ENCODE data around the gene GLP1R.

GLP1R gene

GRCh38 chr6:39058471-39059147 is 10.0 kb downstream of the GLP1R start:
- H3K4me2 ChIP-seq (ENCODE audit: low read depth, low read length, poor library complexity, severe bottlenecking), result no peak overlapping the region
- no peak for TF ChIP-seq CTCF (IDR thresholded peaks at IDR 0.05; ENCODE audit: insufficient read depth, low read length, poor library complexity, severe bottlenecking)
- TF ChIP-seq EZH2phosphoT487 (conservative IDR thresholded peaks at IDR 0.05; ENCODE audit: low read length), result no peak
- no peaks in the 10 kb centered on the region for H3K36me3 ChIP-seq (ENCODE audit: low read length)
- H3K4me3 ChIP-seq (ENCODE audit: insufficient read depth, low read length, poor library complexity, severe bottlenecking), result no peak overlapping the region
- H2AFZ ChIP-seq (ENCODE audit: low read depth, low read length, severe bottlenecking), result no peak overlapping the region
- no peak overlapping the region for H3K9ac ChIP-seq (ENCODE audit: low read length)
- H3K9me3 ChIP-seq (ENCODE audit: insufficient read depth, low read length), result no peaks in the 10 kb centered on the region
- H3K27ac ChIP-seq (ENCODE audit: low read depth, low read length), result no peak overlapping the region
- H3K79me2 ChIP-seq (ENCODE audit: insufficient read depth, low read length), result no peaks in the 10 kb centered on the region
- no peaks in the 10 kb centered on the region for H3K9me2 ChIP-seq (replicated peaks; ENCODE audit: insufficient read depth, low read length)
- no peaks in the 10 kb centered on the region for H3K27me3 ChIP-seq (ENCODE audit: low read length)
- no peaks in the 10 kb centered on the region for H3F3A ChIP-seq (ENCODE audit: insufficient read depth)
- H4K20me1 ChIP-seq (ENCODE audit: low read depth, low read length), result no peaks in the 10 kb centered on the region

- H3K27ac ChIP-seq (ENCODE audit: low read depth, low read length), result no peak overlapping the region
- H3F3A ChIP-seq (ENCODE audit: insufficient read depth), result no peaks in the 10 kb centered on the region
- H3K4me3 ChIP-seq (ENCODE audit: insufficient read depth, low read length, poor library complexity, severe bottlenecking), result no peak overlapping the region
- H3K9me2 ChIP-seq (replicated peaks; ENCODE audit: insufficient read depth, low read length), result no peaks in the 10 kb centered on the region
- no peak overlapping the region for H3K4me2 ChIP-seq (ENCODE audit: low read depth, low read length, poor library complexity, severe bottlenecking)
- no peaks in the 10 kb centered on the region for H3K9me3 ChIP-seq (ENCODE audit: insufficient read depth, low read length)
- H3K79me2 ChIP-seq (ENCODE audit: insufficient read depth, low read length), result no peaks in the 10 kb centered on the region
- no peaks in the 10 kb centered on the region for H3K27me3 ChIP-seq (ENCODE audit: low read length)
- H4K20me1 ChIP-seq (ENCODE audit: low read depth, low read length), result no peaks in the 10 kb centered on the region
- no peak overlapping the region for H2AFZ ChIP-seq (ENCODE audit: low read depth, low read length, severe bottlenecking)
- no peak overlapping the region for H3K9ac ChIP-seq (ENCODE audit: low read length)
- TF ChIP-seq EZH2phosphoT487 (conservative IDR thresholded peaks at IDR 0.05; ENCODE audit: low read length) (no peak), CTCF (IDR thresholded peaks at IDR 0.05; ENCODE audit: insufficient read depth, low read length, poor library complexity, severe bottlenecking) (no peak)
- no peaks in the 10 kb centered on the region for H3K36me3 ChIP-seq (ENCODE audit: low read length)
These were observed 11.1 kb downstream of the GLP1R start for GRCh38 chr6:39059496-39060310.

GRCh38 chr6:39060467-39061160 is 12.0 kb downstream of the GLP1R start:
- no peak overlapping the region for H2AFZ ChIP-seq (ENCODE audit: low read depth, low read length, severe bottlenecking)
- H3K4me3 ChIP-seq (ENCODE audit: insufficient read depth, low read length, poor library complexity, severe bottlenecking), result no peak overlapping the region
- H3F3A ChIP-seq (ENCODE audit: insufficient read depth), result no peaks in the 10 kb centered on the region
- H3K27me3 ChIP-seq (ENCODE audit: low read length), result no peaks in the 10 kb centered on the region
- H4K20me1 ChIP-seq (ENCODE audit: low read depth, low read length), result no peaks in the 10 kb centered on the region
- no peak overlapping the region for H3K4me2 ChIP-seq (ENCODE audit: low read depth, low read length, poor library complexity, severe bottlenecking)
- no peaks in the 10 kb centered on the region for H3K36me3 ChIP-seq (ENCODE audit: low read length)
- H3K9me2 ChIP-seq (replicated peaks; ENCODE audit: insufficient read depth, low read length), result no peaks in the 10 kb centered on the region
- H3K9ac ChIP-seq (ENCODE audit: low read length), result no peak overlapping the region
- H3K9me3 ChIP-seq (ENCODE audit: insufficient read depth, low read length), result no peaks in the 10 kb centered on the region
- H3K27ac ChIP-seq (ENCODE audit: low read depth, low read length), result no peak overlapping the region
- no peaks in the 10 kb centered on the region for H3K79me2 ChIP-seq (ENCODE audit: insufficient read depth, low read length)
- TF ChIP-seq CTCF (IDR thresholded peaks at IDR 0.05; ENCODE audit: insufficient read depth, low read length, poor library complexity, severe bottlenecking) (no peak), EZH2phosphoT487 (conservative IDR thresholded peaks at IDR 0.05; ENCODE audit: low read length) (no peak)
